CD4-positive, alpha-beta T cell treated with Interleukin-1 beta for 1 hour (primary cell): Measurements from ENCODE around the gene PDE9A.

Source experiments
- DNase-seq, 2 donors: peaks; one replicate each; pipeline ENCODE4 v3.0.0-alpha.2; 2020 to 2022

PDE9A gene

GRCh38 chr21:42760951-42761751 is 107.7 kb downstream of the PDE9A start:
- no peak for DNase-seq

GRCh38 chr21:42761776-42762335 is 108.4 kb downstream of the PDE9A start:
- DNase-seq: no peak

DNA sequence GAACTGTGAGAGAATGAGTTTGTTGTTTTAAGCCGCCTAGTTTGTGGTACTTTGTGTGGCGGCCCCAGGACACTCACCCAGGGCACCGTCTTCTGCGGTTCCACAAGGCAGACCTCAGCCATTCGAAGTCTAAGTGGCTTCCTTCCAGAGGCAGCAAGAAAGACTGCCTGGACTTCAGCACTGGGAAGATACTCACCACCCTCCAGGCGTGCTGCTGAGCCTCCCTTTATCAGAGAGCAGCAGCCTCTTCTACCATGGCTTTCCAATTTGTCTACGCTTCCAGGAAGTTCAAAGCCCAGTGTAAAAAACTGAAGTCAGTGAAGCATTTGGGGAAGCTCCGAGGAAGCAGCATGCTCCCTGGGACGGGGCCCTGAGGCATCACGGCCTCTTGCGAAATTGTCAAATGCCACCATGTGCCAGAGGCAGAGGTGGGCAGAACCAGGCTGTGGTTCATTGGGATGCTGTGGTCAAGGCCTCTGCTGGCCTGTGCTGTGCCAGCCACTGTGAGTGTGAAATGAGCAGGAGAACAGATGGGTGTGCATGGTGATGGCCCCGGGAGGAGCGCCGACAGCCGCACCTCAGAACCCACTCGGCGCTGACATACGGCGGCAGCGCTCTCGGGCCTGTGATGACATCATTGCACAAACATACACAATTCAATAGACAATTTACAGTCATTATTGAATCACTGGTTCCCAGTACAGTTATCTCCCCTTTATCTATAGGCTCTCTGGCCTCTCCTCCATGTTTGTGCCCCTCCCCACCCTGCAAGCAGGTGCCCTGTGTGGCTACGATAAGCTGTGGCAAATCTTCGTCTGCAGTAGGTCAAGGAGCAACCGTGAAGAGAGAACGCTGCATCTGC is 110.4 kb downstream of the PDE9A start:
- peak in 1 of 2 donors; percentile 34 for DNase-seq

- no peak for DNase-seq
Observed at GRCh38 chr21:42764443-42764760, 111.0 kb downstream of the PDE9A start.

DNA sequence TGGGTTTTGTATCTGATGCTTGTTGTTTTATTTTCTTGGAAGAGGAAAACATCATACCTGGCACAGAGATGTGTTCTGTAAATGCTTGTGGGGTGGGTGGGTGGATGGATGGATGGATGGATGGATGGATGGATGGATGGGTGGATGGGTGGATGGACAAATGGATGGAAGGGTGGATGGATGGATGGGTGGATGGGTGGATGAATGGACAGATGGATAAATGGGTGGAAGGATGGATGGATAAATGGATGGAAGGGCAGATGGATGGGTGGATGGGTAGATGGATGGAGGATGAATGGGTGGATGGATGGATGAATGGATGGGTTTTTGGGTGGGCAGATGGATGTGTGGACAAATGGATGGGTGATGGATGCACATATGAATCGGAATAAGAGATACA is 111.5 kb downstream of the PDE9A start:
- no peak for DNase-seq

- no peak for DNase-seq
Observed at GRCh38 chr21:42765656-42766055, 112.2 kb downstream of the PDE9A start.

GRCh38 chr21:42766739-42767560 is 113.5 kb downstream of the PDE9A start:
- no peak for DNase-seq

DNA sequence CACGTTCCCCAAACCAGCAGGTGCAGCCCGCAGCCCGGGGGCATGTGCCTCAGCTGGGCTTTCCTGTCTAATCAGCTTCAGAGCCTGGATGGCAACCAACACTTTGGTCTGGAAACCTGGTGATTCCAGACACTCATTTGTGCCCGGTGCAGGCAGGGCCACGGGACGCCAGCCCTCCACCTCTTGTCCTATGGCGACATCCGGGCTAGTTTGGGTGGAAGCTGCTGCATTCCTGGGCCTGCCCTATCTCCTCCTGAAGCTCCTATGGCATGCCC is 114.1 kb downstream of the PDE9A start:
- DNase-seq: no peak

- no peak for DNase-seq
Observed at GRCh38 chr21:42768324-42769121, 115.1 kb downstream of the PDE9A start.

- DNase-seq: no peak
Observed at GRCh38 chr21:42769183-42769819, 115.9 kb downstream of the PDE9A start.

DNA sequence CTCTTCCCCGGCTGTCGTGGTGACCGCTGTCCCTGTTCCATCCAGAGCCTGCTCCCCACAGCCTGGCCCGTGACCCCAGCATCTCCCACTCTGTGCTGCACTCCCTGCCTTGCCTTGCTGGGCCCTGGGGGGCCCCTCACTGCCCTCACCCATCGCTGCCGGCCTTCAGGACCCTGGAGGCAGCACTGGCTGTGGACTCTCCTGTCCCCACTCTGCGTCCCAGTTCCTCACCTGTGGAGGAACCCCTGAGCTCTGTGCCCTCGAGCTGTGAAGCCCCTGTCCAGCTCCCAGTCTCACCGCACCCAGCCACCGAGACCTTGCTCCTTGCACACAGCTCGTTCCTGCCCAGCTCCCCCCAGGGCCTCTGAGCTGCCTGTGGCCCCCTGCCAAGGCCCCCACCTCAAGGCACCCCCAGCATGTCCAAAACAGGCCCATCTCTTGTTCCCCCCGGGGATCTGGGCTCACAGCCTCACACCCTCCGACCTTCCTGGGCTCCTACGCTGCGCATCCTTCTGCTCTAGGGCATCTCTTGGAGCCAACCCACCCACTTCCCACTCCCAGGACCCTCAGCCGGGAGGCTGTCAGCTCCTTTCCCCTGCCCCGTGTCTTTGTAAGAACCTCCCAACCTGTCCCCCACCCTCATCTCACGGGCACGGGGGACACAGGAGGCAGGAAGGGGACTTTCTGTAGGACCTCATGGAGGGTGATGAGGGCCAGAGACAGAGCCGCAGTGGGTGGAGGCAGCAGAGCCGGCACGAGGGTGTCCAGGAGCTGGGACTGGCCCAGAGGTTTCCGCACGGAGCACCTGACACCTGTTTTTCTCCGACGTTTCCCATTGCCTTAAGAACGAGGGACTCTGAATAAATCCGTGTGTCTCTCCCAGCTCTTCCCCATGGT is 116.6 kb downstream of the PDE9A start:
- DNase-seq: no peak

- no peak for DNase-seq
Observed at GRCh38 chr21:42770717-42771502, 117.5 kb downstream of the PDE9A start.

DNA sequence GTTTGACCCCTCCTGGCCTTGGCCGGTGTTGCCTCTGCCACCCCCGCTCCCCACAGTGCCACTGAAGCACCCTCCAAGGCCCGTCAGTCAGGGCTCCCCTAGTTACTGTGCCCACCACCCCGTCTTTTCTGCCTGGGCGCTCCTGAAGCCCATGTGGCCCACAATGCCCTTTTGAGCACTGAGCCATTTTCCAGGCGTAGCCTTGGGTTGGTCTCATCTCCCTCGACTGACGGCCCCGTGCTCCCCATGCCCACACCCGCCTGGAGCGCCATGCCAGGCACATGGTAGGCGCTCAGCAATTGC is 118.0 kb downstream of the PDE9A start:
- no peak for DNase-seq

DNA sequence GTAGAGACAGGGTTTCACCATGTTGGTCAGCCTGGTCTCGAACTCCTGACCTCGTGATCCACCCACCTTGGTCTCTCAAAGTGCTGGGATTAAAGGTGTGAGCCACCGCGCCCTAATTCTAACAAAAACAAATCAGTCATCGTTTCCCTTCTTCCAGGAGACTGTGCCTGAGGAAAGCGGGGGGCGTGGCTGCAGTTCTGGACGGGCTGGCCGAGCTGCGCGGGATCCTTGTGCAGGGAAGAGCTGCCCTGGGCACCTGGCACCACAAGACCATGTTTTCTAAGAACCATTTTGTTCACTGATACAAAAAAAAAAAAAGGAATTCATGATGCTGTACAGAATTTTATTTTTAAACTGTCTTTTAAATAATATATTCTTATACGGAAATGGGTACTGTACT is 121.7 kb downstream of the PDE9A start:
- no peak for DNase-seq

DNA sequence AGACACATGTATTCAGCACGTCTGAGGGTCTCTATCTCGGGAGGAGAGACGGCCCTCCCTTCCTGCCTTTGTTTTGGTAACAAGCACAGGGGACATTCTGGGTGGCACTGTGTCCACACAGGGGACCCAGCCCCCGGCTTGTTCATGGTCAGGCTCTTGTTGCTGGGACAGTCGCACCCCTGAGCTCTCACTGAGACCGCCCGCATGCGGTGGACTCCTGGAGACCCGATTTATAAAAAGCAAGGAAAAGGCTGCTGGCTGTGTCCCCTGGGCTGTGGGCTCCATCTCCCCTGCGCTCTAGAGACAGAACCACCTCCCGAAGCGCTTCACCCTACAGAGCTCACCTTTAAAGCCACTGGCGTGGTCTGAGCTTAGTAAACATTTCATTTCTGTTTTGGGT is 122.5 kb downstream of the PDE9A start:
- no peak for DNase-seq

GRCh38 chr21:42777064-42777756 is 123.8 kb downstream of the PDE9A start:
- DNase-seq: no peak

DNA sequence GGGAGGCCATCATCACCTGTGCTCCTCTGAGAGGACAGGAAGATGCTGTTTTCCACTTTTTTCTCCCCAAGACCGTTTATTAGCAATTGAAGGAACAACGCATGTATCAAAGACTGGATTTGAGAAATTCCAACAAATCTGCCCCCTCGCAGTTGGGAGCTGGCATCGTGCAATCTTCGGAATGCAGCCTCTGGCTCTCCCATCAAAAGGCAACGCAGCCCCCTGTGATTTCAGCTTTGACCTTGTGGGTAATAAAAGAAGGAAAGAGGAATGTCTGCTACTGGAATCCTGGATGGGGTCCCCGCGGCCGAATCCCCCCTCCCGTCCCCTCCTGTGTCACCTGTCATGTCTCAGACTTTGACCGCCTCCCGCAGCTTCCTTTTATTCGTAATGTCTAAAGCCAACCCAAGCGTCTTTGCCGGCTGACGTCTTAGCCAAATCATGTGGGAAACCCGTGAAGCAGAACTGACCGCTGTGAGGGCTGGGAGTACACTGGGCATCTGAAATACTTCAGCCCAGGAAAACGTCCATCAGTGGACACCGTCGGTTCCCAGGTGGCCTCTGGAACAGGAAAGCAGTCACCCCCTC is 124.4 kb downstream of the PDE9A start:
- DNase-seq: peak in 1 of 2 donors; percentile 35

- DNase-seq: no peak
Observed at GRCh38 chr21:42779431-42779861, 126.0 kb downstream of the PDE9A start.

DNA sequence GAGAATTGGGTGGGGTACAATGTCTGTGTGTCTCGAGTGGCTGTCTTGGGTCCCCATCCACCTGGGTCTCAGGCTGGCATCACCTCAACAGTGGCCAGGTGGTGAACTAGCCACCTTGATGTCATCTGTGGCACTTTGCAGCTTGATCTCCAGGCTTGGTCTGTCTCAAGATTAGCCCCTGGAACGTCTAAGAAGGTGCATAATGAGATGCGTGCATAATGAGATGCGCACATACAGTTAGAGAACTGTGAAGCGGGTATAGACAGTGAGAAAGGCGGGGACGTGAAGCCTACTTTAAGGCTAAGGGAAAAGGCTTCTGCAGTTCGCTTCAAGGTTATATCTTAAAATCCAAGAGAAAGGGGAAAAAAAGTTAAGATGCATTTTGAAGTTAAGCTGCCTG is 127.2 kb downstream of the PDE9A start:
- no peak for DNase-seq
